GM18526 (cell line): ENCODE measurements around the gene GTF3C1.

Source experiments
- POLR2A ChIP-seq: IDR thresholded peaks from 3 replicates; pipeline ENCODE4 v1.6.1; 2011; ENCODE audit not compliant: insufficient read length; ENCODE audit errors: extremely low read depth

GTF3C1 gene

DNA sequence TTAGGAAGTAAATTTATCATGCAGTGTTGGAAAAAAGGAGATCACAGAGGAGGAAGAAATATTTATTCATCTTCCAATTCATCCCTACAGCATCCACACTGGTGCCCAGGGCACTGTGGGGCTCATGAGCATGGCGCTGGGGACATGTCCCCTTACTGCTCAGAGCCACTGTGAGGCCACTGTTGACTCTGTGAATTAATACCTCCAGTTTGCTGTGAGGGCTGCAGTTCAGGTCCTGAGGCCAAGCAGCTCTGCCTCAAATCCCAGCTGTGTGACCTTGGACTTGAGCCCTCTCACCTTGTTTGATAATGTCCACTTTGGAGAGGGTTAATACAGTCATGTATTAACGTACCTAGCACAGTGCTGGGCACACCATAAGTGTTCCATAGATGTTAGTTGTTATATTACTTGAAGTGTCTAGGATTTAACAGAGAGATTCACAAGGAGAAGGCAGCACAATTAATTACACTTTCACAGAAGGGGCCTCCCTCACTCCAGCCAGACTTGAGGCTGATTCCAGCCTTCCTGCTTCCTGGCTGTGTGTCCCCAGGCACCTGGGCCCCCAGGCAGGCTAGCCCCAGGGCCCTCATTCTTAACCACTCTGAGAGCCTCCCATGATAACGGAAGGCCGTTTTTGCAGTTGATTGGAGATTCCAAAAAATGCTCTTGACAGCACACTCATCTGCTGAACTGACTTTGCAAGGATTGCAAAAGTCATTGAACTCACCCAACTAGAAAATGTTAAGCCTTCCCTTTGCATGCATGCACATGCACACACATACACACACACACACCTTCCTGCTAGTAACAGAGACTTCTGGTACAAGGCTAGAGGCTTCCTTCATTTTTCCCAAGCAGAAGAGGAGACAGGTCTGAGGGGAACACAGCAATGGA is 29.6 kb upstream of the GTF3C1 start:
- no peak for TF ChIP-seq POLR2A

DNA sequence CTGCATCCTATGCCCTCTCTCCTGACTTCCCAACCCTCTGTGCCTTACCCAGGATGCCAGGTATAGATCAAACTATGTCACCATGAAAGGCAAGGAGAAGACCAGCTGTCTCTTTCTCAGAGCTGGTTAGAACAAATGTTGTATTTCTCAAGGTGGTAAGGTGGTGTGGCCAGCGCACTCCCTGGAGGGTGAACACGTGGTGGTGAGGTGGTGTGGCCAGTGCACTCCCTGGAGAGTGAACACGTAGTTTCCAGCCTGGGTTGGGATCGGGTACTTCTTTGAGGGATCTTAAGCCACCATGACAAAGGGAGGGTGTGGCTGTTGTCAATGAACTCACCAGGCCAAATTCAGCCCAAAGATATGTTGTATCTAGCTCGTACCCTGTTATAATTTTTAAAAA is 27.0 kb upstream of the GTF3C1 start:
- TF ChIP-seq POLR2A, result no peak

DNA sequence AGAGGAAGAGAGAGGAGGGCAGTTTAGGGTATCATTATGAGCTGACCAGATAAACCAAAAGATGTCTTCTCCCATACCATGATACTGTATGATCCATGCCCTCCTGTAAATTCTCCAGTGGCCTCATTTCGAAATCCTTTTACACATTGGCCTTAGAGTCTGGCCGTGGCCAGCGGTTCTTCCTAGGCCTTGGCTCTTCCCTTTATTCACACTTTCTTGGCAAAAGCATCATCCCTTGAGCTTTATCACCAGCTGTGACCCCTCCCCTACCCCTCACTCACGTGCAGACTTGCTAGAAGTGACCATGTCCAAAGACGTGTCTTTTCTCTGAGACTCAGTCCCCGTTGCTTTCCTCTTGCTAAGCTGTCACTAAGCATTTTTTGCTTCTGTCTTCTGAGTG is 23.0 kb upstream of the GTF3C1 start:
- TF ChIP-seq POLR2A, result no peak

DNA sequence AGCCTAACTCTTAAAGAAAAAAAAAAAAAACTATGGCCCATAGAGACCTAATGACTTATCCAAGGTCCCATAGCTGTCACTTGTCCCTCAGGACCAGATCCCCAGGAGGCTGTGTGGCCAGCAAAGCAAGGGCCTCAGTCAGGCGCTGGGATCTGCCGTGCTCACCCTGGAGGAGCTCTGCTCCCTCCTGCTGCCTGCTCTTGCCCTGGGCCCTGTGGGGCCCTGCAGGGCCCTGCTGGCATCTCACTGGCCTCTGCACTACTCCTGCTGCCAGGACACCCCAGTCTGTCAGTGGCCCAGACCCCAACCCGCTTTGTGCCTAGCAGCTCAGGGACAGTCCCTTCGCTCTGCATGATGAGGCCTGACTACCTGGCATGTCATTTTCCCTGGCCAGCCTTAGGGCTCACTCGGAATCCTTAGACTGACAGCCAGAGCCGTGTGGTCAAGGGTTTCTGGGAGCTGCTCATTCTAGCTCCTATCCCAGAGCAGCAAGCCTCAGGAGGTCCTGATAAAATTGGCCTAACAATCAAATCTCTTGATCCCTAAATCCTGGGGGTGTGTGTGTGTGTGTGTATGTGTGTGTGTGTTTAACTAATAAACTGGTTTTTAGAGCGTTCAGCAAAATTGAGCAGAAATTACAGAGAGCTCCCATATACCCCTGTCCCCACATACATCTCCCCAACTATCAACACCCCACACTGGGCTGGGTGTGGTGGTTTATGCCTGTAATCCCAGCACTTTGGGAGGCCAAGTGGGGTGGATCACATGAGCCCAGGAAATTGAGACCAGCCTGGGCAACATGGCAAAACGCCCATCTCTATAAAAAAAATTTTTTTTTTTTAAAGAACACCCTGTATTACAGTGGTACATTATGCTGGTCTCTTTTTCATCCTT is 22.0 kb upstream of the GTF3C1 start:
- no peak for TF ChIP-seq POLR2A

DNA sequence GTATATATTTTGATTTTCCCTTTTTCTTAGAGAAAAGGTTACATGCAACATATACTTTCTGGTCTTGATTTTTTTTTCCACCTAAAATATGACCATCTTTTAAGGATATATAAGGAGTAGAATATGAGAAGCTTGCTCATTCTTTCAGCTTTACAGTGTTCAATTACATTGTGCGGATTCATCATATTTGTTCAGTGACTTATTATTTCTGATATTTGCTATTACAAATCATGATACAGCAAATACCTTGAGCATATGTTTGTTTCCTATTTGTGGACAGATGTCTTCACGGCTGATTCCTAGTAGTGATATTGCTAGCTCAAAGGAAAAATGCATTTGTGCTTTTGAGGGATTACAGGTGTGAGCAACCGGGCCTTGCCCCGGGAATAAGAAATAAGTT is 18.4 kb upstream of the GTF3C1 start:
- no peak for TF ChIP-seq POLR2A

DNA sequence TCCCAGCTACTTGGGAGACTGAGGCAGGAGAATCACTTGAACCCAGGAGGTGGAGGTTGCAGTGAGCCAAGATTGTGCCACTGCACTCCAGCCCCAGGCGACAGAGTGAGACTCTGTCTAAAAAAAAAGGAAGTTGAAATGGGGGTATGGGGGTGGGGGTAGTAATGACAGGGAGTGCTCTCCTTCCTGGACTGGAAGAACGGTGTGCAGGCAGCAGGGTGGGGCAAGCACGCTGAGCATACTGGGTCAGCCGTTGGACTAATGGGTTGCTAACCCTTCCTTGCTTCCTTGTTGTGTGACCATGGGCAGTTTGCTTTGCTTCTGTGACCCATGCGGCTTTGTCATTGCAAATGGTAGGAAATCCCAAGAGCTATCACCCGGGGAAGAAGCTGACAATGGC is 16.7 kb upstream of the GTF3C1 start:
- TF ChIP-seq POLR2A, result no peak

DNA sequence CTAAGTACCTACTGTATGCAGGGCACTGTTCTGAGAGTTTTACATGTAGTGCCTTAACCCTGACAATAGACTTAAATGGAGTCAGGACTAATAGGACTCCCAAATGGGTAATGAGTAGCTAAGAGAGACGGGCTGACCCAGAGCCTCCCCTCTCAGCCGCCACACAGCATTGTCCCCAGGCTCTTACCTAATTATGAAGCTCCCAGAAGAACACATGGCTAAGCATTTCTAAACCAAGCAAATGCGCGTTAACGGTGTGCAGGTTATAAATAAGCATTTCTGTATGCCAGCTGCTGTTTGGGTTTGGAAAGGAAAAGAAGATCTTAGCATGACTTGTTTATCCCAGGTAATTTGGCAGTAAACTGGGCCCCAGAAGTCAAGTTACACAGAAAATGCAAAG is 14.5 kb upstream of the GTF3C1 start:
- no peak for TF ChIP-seq POLR2A

DNA sequence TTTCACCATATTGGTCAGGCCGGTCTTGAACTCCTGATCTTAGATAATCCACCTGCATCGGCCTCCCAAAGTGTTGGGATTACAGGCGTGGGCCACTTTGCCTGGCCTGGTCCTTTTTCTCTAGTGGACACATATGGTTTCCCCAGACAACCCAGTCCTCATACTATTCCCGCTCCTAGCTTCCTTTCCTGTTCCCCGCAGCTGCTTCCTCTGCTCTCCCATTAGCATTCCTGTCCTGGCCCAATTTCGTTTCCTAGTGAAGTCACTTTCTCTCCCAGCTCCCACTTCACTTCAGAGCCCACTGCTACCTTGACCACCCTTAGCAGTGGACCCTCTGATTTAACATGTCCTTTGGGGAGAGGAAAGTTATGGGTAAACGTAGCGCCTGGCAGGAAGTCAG is 11.5 kb upstream of the GTF3C1 start:
- no peak for TF ChIP-seq POLR2A

DNA sequence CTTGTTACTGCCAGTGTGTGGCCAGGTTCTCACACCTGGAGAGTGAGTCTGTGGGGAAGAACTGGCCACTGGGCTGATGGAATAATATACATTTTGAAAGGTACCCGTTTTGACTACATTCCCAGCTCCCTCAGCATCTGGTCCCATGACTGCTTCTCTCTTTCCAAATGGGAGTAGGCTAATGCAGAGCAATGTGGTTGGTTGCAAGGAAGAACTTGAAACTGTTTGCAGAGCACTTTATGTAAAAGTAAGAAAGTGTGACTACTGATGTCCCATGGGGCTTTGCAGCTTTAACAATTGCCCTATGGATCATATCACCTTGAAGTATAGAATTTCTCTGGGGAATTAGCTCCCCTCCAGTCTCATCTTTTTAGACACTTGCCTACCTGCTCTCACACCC is 9.2 kb upstream of the GTF3C1 start:
- no peak for TF ChIP-seq POLR2A

DNA sequence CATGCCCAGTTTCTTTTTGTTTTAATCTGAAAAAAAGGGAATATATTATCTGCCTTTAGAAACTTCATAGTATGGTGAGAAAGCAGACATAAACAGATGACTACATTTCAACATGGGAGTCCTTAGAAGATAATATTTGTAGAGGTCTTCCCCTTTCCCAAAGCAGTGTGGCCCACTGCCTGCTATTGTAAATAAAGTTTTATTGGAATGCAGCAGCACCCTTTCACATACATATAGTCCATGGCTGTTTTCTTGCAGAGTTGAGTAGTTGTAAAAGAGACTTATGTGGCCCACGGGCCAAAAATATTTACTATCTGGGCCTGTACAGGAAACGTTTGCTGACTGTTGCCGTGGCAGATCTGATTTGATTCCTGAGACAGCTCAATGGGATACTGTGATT is 8.7 kb upstream of the GTF3C1 start:
- no peak for TF ChIP-seq POLR2A

DNA sequence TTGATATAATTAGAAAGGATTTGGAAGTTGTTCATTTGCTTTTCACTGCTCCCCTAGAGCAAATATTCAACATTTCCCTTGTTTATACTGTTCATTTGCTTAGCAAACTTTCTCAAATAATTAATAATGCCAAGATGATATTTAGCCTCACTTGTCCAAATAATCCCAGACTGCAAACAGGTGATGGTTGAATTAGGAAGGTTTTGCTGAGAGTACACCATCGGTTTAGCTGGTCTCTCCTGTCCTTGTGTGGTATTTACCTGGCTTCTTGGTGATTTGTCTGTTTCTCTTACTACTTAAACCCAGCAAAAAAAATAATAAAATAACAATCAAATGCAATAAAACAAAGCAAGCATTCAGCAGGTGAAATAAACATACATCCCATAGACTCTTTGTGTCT is 6.8 kb upstream of the GTF3C1 start:
- no peak for TF ChIP-seq POLR2A

DNA sequence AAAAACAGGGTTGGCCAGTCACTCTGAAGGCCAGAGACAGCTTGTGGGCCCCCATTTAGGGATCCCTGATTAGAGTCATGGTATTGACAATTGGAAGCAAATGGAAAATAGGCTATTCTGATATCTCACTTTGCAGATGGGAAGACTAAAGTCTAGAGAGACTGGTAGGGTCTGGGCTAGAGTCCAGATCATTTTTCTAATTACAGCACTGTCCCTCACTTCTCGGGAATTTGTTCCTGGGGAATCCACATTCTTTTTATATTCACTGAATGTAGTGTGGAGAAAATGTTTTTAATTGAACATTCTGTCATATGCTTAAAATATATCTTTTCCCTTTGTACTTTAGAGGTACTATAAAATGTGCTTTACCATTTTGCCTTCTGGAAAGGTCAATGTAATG is 1.3 kb upstream of the GTF3C1 start:
- TF ChIP-seq POLR2A, result no peak

DNA sequence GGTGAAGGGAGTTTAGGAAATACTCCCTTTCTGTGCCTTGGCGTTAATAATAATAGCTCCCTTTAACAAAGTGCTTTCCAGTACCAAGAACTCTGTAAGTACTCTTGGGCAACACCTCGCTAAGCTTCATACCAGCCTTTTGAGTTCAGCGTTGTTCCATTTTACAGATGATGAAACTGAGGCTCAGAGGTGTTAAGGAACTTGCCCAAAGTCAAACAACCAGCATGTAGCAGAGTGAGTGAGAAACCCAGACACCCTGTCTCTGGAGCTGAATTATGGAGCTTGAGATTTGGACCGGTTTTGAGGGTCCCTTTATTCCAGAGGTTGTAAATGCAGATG is 838 bp upstream of the GTF3C1 start:
- TF ChIP-seq POLR2A, result no peak

DNA sequence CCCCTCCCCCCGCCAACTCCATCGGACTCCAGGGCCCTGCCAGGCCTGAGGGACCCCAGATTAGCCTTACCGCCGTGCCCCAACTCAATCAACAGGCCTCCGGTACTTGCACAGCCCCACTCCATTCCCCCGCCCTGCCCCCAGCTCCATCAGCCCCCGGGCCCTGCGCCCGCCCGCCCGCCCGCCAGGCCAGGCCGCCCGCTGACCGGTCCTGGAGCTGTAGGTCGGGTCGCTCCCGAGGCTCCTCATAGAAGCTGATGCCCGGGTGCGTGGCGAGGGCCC is 308 bp downstream of the GTF3C1 start:
- TF ChIP-seq POLR2A, result no peak

DNA sequence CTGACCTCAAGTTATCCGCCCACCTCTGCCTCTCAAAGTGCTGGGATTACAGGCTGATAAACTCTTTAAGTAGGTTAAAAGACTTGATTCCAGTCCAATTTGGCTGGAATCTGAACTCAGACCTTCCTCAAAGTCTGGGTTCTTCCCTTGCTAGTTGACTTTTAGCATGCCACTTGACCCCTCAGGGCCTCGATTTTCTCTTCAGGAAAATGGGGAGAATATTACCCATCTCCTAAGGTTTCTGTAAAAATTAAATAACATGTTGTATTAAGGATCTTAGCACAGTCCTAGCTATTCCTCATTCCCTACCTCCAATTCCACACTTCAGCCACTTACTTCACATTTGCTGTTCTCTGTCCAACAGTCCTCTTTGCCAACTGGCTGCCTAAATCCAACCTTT is 1.9 kb downstream of the GTF3C1 start:
- TF ChIP-seq POLR2A, result no peak

DNA sequence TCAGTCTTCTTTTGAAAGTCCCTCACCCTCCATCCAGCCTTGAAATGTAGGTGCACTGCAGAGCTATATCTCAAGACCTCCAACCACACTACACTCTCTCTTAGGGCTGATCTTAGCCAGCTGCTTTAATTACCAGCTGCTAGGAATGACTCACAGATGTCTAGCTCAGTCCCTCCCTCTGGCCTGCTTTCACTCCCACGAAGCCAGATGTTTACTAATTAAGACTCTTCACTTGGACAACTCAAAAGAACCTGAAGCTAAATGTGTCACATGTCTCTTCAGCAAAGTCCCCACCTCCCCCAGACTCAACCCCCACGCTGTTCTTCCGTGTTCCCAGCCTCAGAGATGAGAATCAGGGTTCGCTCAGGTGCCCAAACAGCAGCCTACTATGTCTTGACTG is 2.6 kb downstream of the GTF3C1 start:
- TF ChIP-seq POLR2A, result no peak

DNA sequence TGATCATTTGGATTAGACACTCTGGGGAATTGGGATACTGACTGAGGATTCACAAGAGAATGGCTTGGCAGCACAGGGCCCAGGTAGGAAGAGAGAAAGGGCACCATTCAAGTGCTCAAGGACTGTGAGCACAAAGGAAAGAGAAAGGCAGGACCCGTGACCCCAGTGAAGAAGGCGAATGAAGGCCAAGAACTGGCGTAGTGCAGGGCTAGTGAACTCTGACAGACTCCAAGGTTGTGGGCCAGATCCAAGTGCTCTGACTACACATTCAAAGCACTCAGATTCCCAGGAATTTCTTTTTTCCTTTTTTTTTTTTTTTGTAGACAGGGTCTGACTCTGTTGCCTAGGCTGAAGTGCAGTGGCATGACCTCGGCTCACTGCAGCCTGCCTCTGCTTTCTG is 5.0 kb downstream of the GTF3C1 start:
- no peak for TF ChIP-seq POLR2A

DNA sequence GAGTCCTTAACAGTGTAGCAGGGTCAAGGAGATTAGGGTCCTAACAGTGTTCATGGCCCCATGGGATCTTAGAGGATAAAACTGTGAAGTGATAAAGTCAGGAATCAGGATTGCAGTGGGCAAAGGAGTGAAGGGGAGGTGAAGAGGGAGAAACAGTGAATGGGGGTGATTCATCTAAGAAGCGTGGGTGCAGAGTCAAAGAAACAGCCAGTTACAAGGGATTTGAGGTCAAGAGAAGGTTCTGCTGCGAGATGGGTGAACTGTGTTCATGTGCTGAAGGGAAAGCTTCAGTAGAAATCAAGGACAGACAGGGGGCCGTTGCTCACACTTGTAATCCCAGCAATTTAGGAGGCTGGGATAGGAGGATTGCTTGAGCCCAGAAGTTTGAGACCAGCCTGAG is 5.9 kb downstream of the GTF3C1 start:
- no peak for TF ChIP-seq POLR2A
